ENCODE results near the gene MKKS.
"Not testable (repeated sequence)": the region's sequence is repeated elsewhere in the genome, so short reads cannot be mapped to it uniquely, and the experiment has no call there.

MKKS gene

DNA sequence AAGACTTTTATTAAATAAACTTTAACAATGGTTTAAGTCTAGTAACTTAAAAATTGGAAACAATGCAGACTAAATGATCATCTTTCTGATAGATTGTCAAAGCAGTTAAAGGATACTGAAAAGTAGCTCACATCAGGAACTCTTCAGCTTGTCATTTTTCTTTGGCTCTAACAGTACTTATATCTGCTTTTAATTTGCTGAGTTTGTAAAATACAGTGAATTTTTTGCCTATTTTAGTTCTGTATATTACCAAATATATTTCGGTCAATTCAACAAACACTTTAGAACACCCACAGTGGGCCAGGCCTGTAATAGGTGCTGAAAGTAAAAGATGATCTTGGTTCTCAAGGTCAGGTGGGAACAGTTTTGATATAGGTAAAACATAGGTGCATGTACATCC lies 22.3 kb downstream of the MKKS start:
- no peak for DNase-seq

DNA sequence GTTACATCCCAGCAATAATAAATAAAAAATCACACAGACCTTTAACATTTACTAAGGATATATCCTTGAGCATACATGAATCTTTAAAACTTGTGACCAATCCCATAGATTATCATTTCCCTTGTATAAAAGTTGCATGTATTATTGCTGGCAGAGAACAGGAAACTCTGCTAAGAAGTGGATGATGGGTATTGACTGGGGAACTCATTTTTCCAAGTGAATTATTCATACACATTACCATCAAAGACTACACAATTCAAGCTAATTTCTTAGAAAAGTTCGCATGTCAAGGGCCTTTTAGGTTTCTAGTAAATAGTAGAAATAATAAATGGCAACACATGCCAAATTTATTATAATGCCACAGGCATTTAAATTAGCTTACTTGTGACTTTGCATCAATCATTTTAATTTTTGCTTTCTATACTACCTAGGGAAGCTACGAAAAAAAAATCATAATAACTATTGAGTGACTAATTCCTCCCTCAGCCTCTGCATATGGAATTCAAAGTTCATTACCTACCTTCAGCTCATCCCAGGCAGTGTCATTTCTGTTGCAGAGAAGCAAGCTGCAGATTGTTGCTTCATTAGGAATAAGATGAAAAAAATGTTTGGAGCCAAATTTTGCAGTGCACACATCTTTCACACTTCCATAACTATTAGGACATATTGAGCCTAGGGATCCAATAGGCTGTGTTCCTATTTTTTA lies 25.8 kb downstream of the MKKS start:
- no peak for DNase-seq

GRCh38 chr20:10404959-10405530 lies 29.0 kb downstream of the MKKS start:
- no peak for DNase-seq

- no peak for DNase-seq
Measured at GRCh38 chr20:10404023-10404628, 29.9 kb downstream of the MKKS start.

DNA sequence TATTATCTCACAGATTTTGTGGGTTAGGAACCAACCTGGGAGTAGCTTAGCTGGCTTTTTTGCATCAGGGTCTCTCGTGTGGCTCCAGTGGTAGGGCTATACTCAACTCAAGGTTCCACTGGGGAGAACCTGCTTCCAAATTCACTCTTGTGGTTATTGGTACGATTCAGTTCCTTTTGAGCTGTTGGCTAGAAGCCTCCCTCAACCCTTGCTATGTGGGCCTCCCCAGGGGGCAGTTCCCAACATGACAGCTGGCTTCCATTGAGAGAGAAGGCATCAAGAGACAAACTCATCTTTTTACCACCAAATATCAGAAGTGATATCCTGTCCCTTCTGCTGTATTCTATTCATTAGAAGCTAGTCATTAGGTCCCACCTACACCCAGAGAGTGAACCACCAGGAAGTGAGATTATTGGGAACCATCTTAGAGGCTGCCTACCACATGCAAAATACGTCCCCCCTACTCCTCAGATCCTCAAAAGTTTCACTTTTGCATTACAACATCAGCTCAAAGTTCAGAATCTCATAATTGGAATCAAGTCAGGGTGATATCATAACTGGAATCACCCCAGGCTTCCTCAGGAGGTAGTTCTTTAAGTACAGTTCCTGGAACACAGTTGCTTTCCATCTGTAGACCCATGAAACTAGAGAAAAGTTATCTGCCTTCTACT lies 30.9 kb downstream of the MKKS start:
- DNase-seq = no peak

DNA sequence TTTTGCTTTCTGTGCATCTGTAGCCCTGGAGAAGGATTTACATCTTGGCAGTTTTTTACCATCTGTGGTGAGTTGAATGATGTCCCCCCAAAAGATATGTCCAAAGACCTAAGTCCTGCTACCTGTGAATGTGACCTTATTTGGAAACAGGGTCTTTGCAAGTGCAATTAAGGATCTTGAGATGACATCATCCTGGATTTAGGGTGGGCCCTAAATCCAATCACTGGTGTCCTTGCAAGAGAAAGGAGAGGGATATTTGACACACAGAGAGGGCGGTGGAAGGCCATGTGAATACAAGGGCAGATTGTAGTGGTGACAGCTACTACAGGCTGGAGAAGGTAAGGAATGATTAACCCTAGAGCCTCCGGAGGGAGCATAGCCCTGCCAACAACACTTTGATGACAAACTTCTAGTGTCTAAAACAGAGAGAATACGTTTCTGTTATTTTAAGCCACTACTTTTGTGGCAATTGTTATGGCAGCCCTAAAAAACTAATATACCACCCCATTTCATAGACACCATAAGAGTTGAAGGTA lies 35.1 kb downstream of the MKKS start:
- DNase-seq = no peak

- not testable (repeated sequence) for DNase-seq
Measured at GRCh38 chr20:10394752-10395151, 39.3 kb downstream of the MKKS start.

GRCh38 chr20:10390709-10391108 lies 43.3 kb downstream of the MKKS start:
- no peak for DNase-seq

DNA sequence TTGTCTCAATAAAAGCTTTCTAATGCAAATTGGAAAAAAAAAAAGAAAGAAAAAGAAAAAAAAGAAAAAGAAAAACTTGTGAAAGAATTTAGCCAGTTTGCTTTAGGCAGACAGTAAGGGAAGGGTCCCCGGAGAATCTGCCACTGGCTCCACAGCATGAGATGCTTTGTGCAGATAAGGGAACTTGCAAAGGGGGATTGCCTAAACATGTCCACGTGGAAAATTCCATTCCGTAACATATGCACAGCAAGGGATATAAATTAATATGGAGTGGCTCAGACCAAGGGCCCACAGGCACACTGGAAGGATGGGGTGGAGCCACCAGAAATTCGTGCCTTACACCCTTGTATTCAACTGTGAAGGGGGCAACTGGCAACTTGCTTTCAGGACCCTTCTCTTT lies 45.4 kb downstream of the MKKS start:
- no peak for DNase-seq

DNA sequence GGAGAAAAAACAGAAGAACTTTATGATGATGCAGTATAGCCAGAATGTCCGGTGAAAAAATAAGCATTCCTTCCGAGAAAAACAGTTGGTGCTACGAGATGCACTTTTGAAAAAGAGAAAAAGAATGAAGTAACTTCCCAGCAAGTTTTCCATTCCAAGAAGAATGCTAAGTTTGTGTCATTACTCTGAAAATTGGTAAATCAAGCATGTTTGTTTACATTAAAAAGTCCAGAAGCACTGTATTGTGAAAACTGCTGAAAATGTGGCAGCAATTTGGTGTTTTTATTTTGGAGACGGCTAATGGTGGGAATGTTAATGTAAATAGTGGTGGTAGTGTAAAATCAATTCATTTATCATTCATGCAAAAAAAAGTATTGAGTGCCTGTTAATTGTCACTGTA lies 46.3 kb downstream of the MKKS start:
- DNase-seq = no peak

GRCh38 chr20:10385850-10386544 lies 48.0 kb downstream of the MKKS start:
- no peak for DNase-seq

GRCh38 chr20:10381477-10381876 lies 52.5 kb downstream of the MKKS start:
- DNase-seq = no peak

GRCh38 chr20:10379761-10380160 lies 54.3 kb downstream of the MKKS start:
- no peak for DNase-seq

- no peak for DNase-seq
Measured at GRCh38 chr20:10376270-10377075, 57.5 kb downstream of the MKKS start.

GRCh38 chr20:10375191-10375590 lies 58.8 kb downstream of the MKKS start:
- no peak for DNase-seq

GRCh38 chr20:10374036-10374435 lies 60.0 kb downstream of the MKKS start:
- no peak for DNase-seq

- DNase-seq = no peak
Measured at GRCh38 chr20:10371467-10371866, 62.6 kb downstream of the MKKS start.

- no peak for DNase-seq
Measured at GRCh38 chr20:10370091-10370887, 63.7 kb downstream of the MKKS start.

- DNase-seq = no peak
Measured at GRCh38 chr20:10369723-10370090, 64.3 kb downstream of the MKKS start.

GRCh38 chr20:10368702-10369041 lies 65.3 kb downstream of the MKKS start:
- no peak for DNase-seq

- DNase-seq = no peak
Measured at GRCh38 chr20:10367943-10368701, 65.9 kb downstream of the MKKS start.

All from stimulated activated CD4-positive, alpha-beta T cell treated with anti-CD3 and anti-CD28 coated beads, Interleukin-4, amount 100 ng/mL, for 24 hours (primary cell).